Mesenchymal stem cell (in vitro differentiated cells and primary cell): Measurements from ENCODE around the gene RAB7A.

ENCODE experiments used
- DNase-seq: peaks from one replicate; pipeline ENCODE4 v3.0.0-alpha.2; 2013
- H2AFZ ChIP-seq: one replicate; pipeline ENCODE4 v1.6.1; 2013; ENCODE audit warnings: low read depth, mild to moderate bottlenecking, control low read depth, inconsistent platforms, low read length, moderate library complexity
- H2AK5ac ChIP-seq: 2 replicates; pipeline ENCODE4 v1.6.1; 2013; ENCODE audit warnings: low read length, moderate library complexity, mild to moderate bottlenecking, inconsistent platforms; ENCODE audit not compliant: severe bottlenecking
- H2BK120ac ChIP-seq: one replicate; pipeline ENCODE4 v1.6.1; 2013; ENCODE audit warnings: low read depth, mild to moderate bottlenecking, inconsistent platforms, low read length, moderate library complexity
- H2BK12ac ChIP-seq, 2 experiments: one replicate each; pipeline ENCODE4 v1.6.1; 2013; ENCODE audit warnings: inconsistent platforms in 2 of 2, low read length in 2 of 2, mild to moderate bottlenecking in 2 of 2, moderate library complexity in 2 of 2, control low read depth in 1 of 2
- H2BK15ac ChIP-seq: one replicate; pipeline ENCODE4 v1.6.1; 2013; ENCODE audit warnings: mild to moderate bottlenecking, low read depth, inconsistent platforms; ENCODE audit not compliant: poor library complexity, severe bottlenecking
- H2BK5ac ChIP-seq: 2 replicates; pipeline ENCODE4 v1.6.1; 2013; ENCODE audit warnings: low read depth, mild to moderate bottlenecking, low read length, control low read depth, inconsistent platforms; ENCODE audit not compliant: poor library complexity, severe bottlenecking
- H3K14ac ChIP-seq, 2 experiments: one replicate each; pipeline ENCODE4 v1.6.1; 2013; ENCODE audit warnings: inconsistent platforms in 2 of 2, low read length in 2 of 2, control low read depth in 1 of 2, mild to moderate bottlenecking in 1 of 2, moderate library complexity in 1 of 2
- H3K18ac ChIP-seq, 2 experiments: one replicate each; pipeline ENCODE4 v1.6.1; 2013; ENCODE audit warnings: inconsistent platforms in 2 of 2, low read length in 2 of 2, control low read depth in 1 of 2, low read depth in 1 of 2, mild to moderate bottlenecking in 1 of 2
- H3K23ac ChIP-seq, 2 experiments: one replicate each; pipeline ENCODE4 v1.6.1; 2013; ENCODE audit warnings: inconsistent platforms in 2 of 2, low read length in 2 of 2, mild to moderate bottlenecking in 2 of 2, moderate library complexity in 2 of 2, control low read depth in 1 of 2
- H3K27ac ChIP-seq: 2 replicates; pipeline ENCODE4 v1.5.1; 2013; ENCODE audit warnings: mild to moderate bottlenecking, moderate library complexity, low read length, control low read depth, inconsistent platforms; ENCODE audit not compliant: poor library complexity, severe bottlenecking
- H3K27me3 ChIP-seq, 2 experiments: 2 replicates each; pipeline versions ENCODE4 v1.6.1 to v1.7.0; 2013; ENCODE audit warnings: low read length in 2 of 2, mild to moderate bottlenecking in 2 of 2, moderate library complexity in 2 of 2, control low read depth in 1 of 2, inconsistent platforms in 1 of 2; ENCODE audit not compliant: control insufficient read depth in 1 of 2, insufficient read depth in 1 of 2
- H3K36me3 ChIP-seq, 2 experiments: 2 replicates each; pipeline versions ENCODE4 v1.6.1 to v1.7.0; 2013; ENCODE audit warnings: low read length in 2 of 2, control low read depth in 1 of 2, inconsistent platforms in 1 of 2, low read depth in 1 of 2, mild to moderate bottlenecking in 1 of 2; ENCODE audit not compliant: insufficient read depth in 2 of 2, control insufficient read depth in 1 of 2
- H3K4ac ChIP-seq, 2 experiments: one replicate each; pipeline ENCODE4 v1.6.1; 2013; ENCODE audit warnings: inconsistent platforms in 2 of 2, low read length in 2 of 2, mild to moderate bottlenecking in 2 of 2, moderate library complexity in 2 of 2, control low read depth in 1 of 2, low read depth in 1 of 2
- H3K4me1 ChIP-seq: 2 replicates; pipeline ENCODE4 v1.6.1; 2013; ENCODE audit warnings: low read depth, low read length, control low read depth; ENCODE audit not compliant: control insufficient read depth, insufficient read depth
- H3K4me2 ChIP-seq: 2 replicates; pipeline ENCODE4 v1.6.1; 2013; ENCODE audit warnings: low read length, mild to moderate bottlenecking, inconsistent platforms; ENCODE audit not compliant: poor library complexity, severe bottlenecking
- H3K4me3 ChIP-seq, 2 experiments: 2 replicates each; pipeline versions ENCODE4 v1.5.1 to v1.7.0; 2013; ENCODE audit warnings: low read length in 2 of 2, mild to moderate bottlenecking in 2 of 2, control low read depth in 1 of 2, low read depth in 1 of 2; ENCODE audit not compliant: insufficient read depth in 1 of 2
- H3K79me1 ChIP-seq: replicated peaks from 2 replicates; pipeline ENCODE4 v1.6.1; 2013; ENCODE audit warnings: mild to moderate bottlenecking, control low read depth, low read length, inconsistent platforms; ENCODE audit not compliant: poor library complexity, severe bottlenecking
- H3K9ac ChIP-seq: 2 replicates; pipeline ENCODE4 v1.7.0; 2013; ENCODE audit warnings: mild to moderate bottlenecking, low read length, moderate library complexity
- H3K9me3 ChIP-seq: 2 replicates; pipeline ENCODE4 v1.7.0; 2013; ENCODE audit warnings: mild to moderate bottlenecking, low read length; ENCODE audit not compliant: control insufficient read depth
- H4K8ac ChIP-seq: one replicate; pipeline ENCODE4 v1.6.1; 2013; ENCODE audit warnings: inconsistent platforms, mild to moderate bottlenecking, low read length, moderate library complexity
- H4K91ac ChIP-seq: one replicate; pipeline ENCODE4 v1.6.1; 2013; ENCODE audit warnings: mild to moderate bottlenecking, low read length, inconsistent platforms
- WGBS: methylation state at CpG from one replicate; pipeline ENCODE4 v1.1.7; 2013; ENCODE audit warnings: mixed read lengths; 5-methylcytosine and 5-hydroxymethylcytosine counted together

RAB7A gene

GRCh38 chr3:128760881-128761280 lies 34.9 kb downstream of the RAB7A start:
- H3K4me3 ChIP-seq = no peak overlapping the region

GRCh38 chr3:128761392-128761791 lies 35.4 kb downstream of the RAB7A start:
- no peak overlapping the region for H2BK120ac ChIP-seq
- H3K23ac ChIP-seq = no peak overlapping the region
- no peak overlapping the region for H2BK5ac ChIP-seq
- DNase-seq = no peak
- no peak overlapping the region for H3K4me3 ChIP-seq
- H3K79me1 ChIP-seq = peaks cover 13% of the 10 kb centered on the region
- H2AFZ ChIP-seq = no peak overlapping the region
- H3K4me1 ChIP-seq = peaks cover 5% of the 10 kb centered on the region
- no peaks in the 10 kb centered on the region for H3K27me3 ChIP-seq
- H2BK15ac ChIP-seq = no peak overlapping the region
- peaks cover 11 to 13% of the 10 kb centered on the region in 2 experiments for H3K36me3 ChIP-seq
- H3K18ac ChIP-seq = no peak overlapping the region
- no peak overlapping the region for H3K9ac ChIP-seq
- no peak overlapping the region for H3K4ac ChIP-seq
- H3K9me3 ChIP-seq = no peaks in the 10 kb centered on the region
- no peak overlapping the region for H2BK12ac ChIP-seq
- no peak overlapping the region for H3K4me2 ChIP-seq
- H3K27ac ChIP-seq = no peak overlapping the region
- H4K91ac ChIP-seq = no peak overlapping the region
- H2AK5ac ChIP-seq = no peak overlapping the region
- H4K8ac ChIP-seq = no peak overlapping the region
- no peak overlapping the region for H3K14ac ChIP-seq

More at GRCh38 chr3:128760881-128761280, 34.9 kb downstream of the RAB7A start:
- Histone ChIP-seq H3K4me2 (no peak overlapping the region), H3K18ac (no peak overlapping the region), H3K23ac (no peak overlapping the region), H2BK5ac (no peak overlapping the region), H2BK12ac (no peak overlapping the region), H2BK15ac (no peak overlapping the region), H4K91ac (no peak overlapping the region), H3K27me3 (no peaks in the 10 kb centered on the region), H3K4me1 (peaks cover 5% of the 10 kb centered on the region), H3K79me1 (peaks cover 13% of the 10 kb centered on the region), H3K9me3 (no peaks in the 10 kb centered on the region), H3K14ac (no peak overlapping the region), H2AK5ac (no peak overlapping the region), H3K36me3 (peaks cover 11 to 13% of the 10 kb centered on the region in 2 experiments), H3K9ac (no peak overlapping the region), H4K8ac (no peak overlapping the region), H2AFZ (no peak overlapping the region), H3K4ac (no peak overlapping the region), H2BK120ac (no peak overlapping the region), H3K27ac (no peak overlapping the region)
- 96% methylated on average over 3 of the region's 3 CpGs for WGBS
- no peak for DNase-seq

GRCh38 chr3:128763967-128764366 lies 38.0 kb downstream of the RAB7A start:
- Histone ChIP-seq H2AFZ (no peak overlapping the region), H3K36me3 (peaks cover 11 to 13% of the 10 kb centered on the region in 2 experiments), H4K91ac (no peak overlapping the region), H3K27ac (no peak overlapping the region), H3K4me2 (no peak overlapping the region), H2BK15ac (no peak overlapping the region), H3K79me1 (peaks cover 6% of the 10 kb centered on the region), H3K23ac (no peak overlapping the region), H2BK5ac (no peak overlapping the region), H3K9me3 (no peaks in the 10 kb centered on the region), H3K4me1 (peaks cover 7% of the 10 kb centered on the region), H3K18ac (no peak overlapping the region), H2AK5ac (no peak overlapping the region), H3K4me3 (no peak overlapping the region), H3K9ac (no peak overlapping the region), H2BK12ac (no peak overlapping the region), H4K8ac (no peak overlapping the region), H3K14ac (no peak overlapping the region), H2BK120ac (no peak overlapping the region), H3K27me3 (no peaks in the 10 kb centered on the region), H3K4ac (no peak overlapping the region)
- WGBS = 95% methylated on average over 2 of the region's 5 CpGs
- no peak for DNase-seq

GRCh38 chr3:128764863-128765262 lies 38.9 kb downstream of the RAB7A start:
- Histone ChIP-seq H3K9ac (no peak overlapping the region), H3K27ac (no peak overlapping the region), H3K27me3 (no peaks in the 10 kb centered on the region), H4K8ac (no peak overlapping the region), H3K4me2 (no peak overlapping the region), H2BK15ac (no peak overlapping the region), H3K14ac (no peak overlapping the region), H3K18ac (no peak overlapping the region), H4K91ac (no peak overlapping the region), H3K36me3 (peaks cover 11 to 13% of the 10 kb centered on the region in 2 experiments), H3K4me1 (peaks cover 7% of the 10 kb centered on the region), H2BK120ac (no peak overlapping the region), H3K4ac (no peak overlapping the region), H2AFZ (no peak overlapping the region), H2BK12ac (no peak overlapping the region), H3K79me1 (peaks cover 5% of the 10 kb centered on the region), H2BK5ac (no peak overlapping the region), H3K4me3 (no peak overlapping the region), H2AK5ac (no peak overlapping the region), H3K9me3 (no peaks in the 10 kb centered on the region), H3K23ac (no peak overlapping the region)
- no peak for DNase-seq
- WGBS = 98% methylated on average over 30 of the region's 30 CpGs
